H1 (cell line): ENCODE results near the gene DBP. TPM values are rescaled to one million over a fixed set of nuclear protein-coding genes. Genes with fewer than 3 reads are reported as not detected.

Experiments used
- CEBPB ChIP-seq: IDR thresholded peaks from 2 replicates; pipeline ENCODE4 v1.6.1; 2012; ENCODE audit warnings: low read depth, low read length
- KDM5A ChIP-seq: fragments of 200-600 bp; IDR thresholded peaks from 2 replicates; pipeline ENCODE4 v1.7.1; 2012; ENCODE audit warnings: mild to moderate bottlenecking, low read length, inconsistent platforms, mixed read lengths
- SAP30 ChIP-seq: fragments of 300-600 bp; sonication (generic); IDR thresholded peaks from 2 replicates; pipeline ENCODE4 v1.7.1; 2012; ENCODE audit warnings: low read length, moderate library complexity, mild to moderate bottlenecking, inconsistent platforms; ENCODE audit not compliant: insufficient read depth, insufficient replicate concordance
- polyA plus RNA-seq, 7 experiments: library from polyadenylated mRNA; depleted of rRNA in 3 of 7; stranded (reverse) in 5 of 7; unstranded in 2 of 7; fragments of >200 nt in 5 of 7; fragments of 200-250 nt in 2 of 7; gene quantifications; 1 replicate in 5 of 7; 2 replicates in 1 of 7; 4 replicates in 1 of 7; pipeline versions ENCODE4 v1.2.1 to v1.2.3, GENCODE V29; 2011 to 2013; ENCODE audit warnings: missing spikeins in 2 of 7, mixed read lengths in 2 of 7
- total RNA-seq: library from RNA; stranded (reverse); fragmentation: NEBNext Ultra II Directional; extraction: Animal tissue kit (Norgen Biotek cat#: 25700); gene quantifications from 2 replicates; pipeline ENCODE4 v1.2.1, GENCODE V29; 2021

The DBP gene
- total and polyA plus RNA-seq, 2 of the 8 experiments (the other 6 are each of a cell fraction or from before 2014, with no cell fraction given): 7.5 to 8.3 TPM

- TF ChIP-seq SAP30 (no peak), CEBPB (no peak), KDM5A (no peak)
Observed at GRCh38 chr19:48608798-48609263, 28.3 kb downstream of the DBP start (continued).
